SK-N-MC (cell line): ENCODE results near the gene TAF3.

Source experiments
- DNase-seq: peaks from one replicate; pipeline ENCODE4 v3.0.0-alpha.2; 2011; ENCODE audit warnings: low read depth, low spot score
- H3K27ac ChIP-seq: fragments of 200-600 bp; sonication (generic); 2 replicates; pipeline ENCODE4 v1.5.1; 2016; ENCODE audit warnings: mixed run types
- H3K36me3 ChIP-seq: fragments of 200-600 bp; sonication (generic); 2 replicates; pipeline ENCODE4 v1.6.1; 2017; ENCODE audit warnings: antibody characterized with exemption, low read length, mixed read lengths; ENCODE audit not compliant: insufficient read depth
- H3K4me3 ChIP-seq: fragments of 200-600 bp; sonication (generic); 2 replicates; pipeline ENCODE4 v1.5.1; 2016
- H3K9ac ChIP-seq: fragments of 200-600 bp; sonication (generic); 2 replicates; pipeline ENCODE4 v1.8.0; 2017; ENCODE audit warnings: mixed run types, mixed read lengths; ENCODE audit not compliant: insufficient read length
- H3K9me3 ChIP-seq: fragments of 200-600 bp; sonication (generic); 2 replicates; pipeline ENCODE4 v1.6.1; 2017; ENCODE audit warnings: low read depth, mild to moderate bottlenecking, antibody characterized with exemption, low read length, moderate library complexity, mixed read lengths
- EZH2 ChIP-seq: fragments of 200-600 bp; sonication (generic); IDR thresholded peaks from one replicate; pipeline ENCODE4 v1.6.1; 2017; ENCODE audit warnings: antibody characterized with exemption
- FOXP2 ChIP-seq: optimal IDR thresholded peaks from 2 replicates; pipeline ENCODE3; 2011; ENCODE audit warnings: mild to moderate bottlenecking, moderate library complexity; ENCODE audit not compliant: insufficient read depth; ENCODE audit errors: extremely low read length, control extremely low read depth
- POLR2AphosphoS5 ChIP-seq: IDR thresholded peaks from 2 replicates; pipeline ENCODE4 v1.6.1; 2012; ENCODE audit warnings: mild to moderate bottlenecking, low read depth, low read length, borderline replicate concordance

TAF3 gene

DNA sequence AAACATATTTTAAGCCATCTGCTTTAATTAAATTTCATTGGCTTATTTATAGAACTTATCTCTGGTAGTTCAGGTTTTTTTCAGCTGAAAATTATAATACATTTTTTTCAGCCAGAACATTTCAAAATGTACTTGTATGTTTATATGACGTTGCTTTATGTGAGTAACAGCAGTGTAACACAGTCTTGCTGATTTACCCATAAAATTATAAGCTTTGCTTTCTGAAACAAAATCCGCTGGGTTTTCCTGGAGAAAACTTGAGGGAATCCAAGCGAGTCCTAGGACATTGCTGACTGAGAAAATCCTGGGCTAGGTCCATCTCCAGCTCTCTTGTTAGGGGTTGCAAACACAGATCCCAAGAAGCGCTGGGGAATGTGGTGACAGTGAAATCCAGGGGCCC is 124.0 kb downstream of the TAF3 start:
- Histone ChIP-seq H3K36me3 (no peaks in the 10 kb centered on the region), H3K9me3 (no peaks in the 10 kb centered on the region), H3K4me3 (no peak overlapping the region), H3K27ac (no peak overlapping the region), H3K9ac (no peak overlapping the region)
- DNase-seq: no peak
- TF ChIP-seq FOXP2 (no peak), EZH2 (no peak), POLR2AphosphoS5 (no peak)

DNA sequence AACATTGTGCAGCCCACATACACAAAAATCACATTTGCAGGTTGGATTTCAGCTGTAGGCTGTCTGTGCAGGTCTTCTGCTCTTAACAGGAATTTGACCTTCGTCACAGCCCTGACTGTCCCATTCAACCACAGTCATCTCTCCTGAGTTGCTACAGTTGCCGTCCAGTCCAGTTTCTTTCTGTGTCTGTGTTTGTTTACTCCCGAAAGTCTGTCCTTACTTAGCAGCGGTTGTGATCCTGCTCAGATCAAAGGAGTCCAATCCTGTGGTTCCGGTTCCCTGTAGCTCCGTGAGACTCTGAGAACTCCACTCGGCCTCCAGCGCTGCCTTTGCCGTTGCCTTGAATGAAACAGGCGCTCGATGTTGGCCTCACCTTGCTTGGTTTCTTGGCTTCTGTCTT is 124.6 kb downstream of the TAF3 start:
- Histone ChIP-seq H3K36me3 (no peaks in the 10 kb centered on the region), H3K27ac (no peak overlapping the region), H3K9me3 (no peaks in the 10 kb centered on the region), H3K9ac (no peak overlapping the region), H3K4me3 (no peak overlapping the region)
- no peak for DNase-seq
- TF ChIP-seq EZH2: no peak
- TF ChIP-seq POLR2AphosphoS5: no peak
- TF ChIP-seq FOXP2: no peak

DNA sequence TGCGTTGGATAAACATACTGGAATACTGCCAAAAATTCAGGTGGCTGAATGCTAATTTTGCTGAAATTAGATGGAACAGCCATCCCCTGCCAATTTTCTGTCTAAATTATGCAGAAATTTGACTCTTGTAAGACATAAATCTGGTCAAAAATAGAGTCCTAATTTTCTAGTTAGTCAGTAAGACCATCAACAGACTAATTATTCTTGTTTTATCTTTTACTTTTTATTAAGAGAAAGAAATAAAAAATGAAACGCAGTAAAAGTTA is 125.8 kb downstream of the TAF3 start:
- H3K4me3 ChIP-seq: no peak overlapping the region
- TF ChIP-seq POLR2AphosphoS5 (no peak), FOXP2 (no peak), EZH2 (no peak)
- H3K27ac ChIP-seq: no peak overlapping the region
- DNase-seq: no peak
- no peaks in the 10 kb centered on the region for H3K9me3 ChIP-seq
- no peak overlapping the region for H3K9ac ChIP-seq
- no peaks in the 10 kb centered on the region for H3K36me3 ChIP-seq

DNA sequence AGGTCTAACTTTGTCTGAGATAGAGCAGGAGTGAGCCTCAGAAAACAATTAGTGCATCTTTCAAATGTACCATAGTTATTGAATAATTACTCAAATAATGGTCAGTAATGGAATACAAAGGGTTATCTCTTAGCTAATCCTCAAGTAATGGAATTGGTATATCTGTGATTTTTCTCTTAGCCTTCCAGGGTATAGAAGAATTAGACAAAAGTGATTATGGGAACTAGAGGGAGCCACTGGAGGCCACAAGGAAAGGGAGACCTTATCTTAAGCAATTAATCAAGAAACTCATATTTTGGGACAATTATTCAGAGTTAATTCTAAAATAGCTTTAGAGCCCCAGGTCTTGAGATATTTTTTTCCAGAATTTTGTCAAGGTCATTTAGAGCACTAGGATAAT is 126.2 kb downstream of the TAF3 start:
- H3K27ac ChIP-seq: no peak overlapping the region
- no peak for DNase-seq
- TF ChIP-seq FOXP2 (no peak), EZH2 (no peak), POLR2AphosphoS5 (no peak)
- no peaks in the 10 kb centered on the region for H3K36me3 ChIP-seq
- H3K9ac ChIP-seq: no peak overlapping the region
- H3K9me3 ChIP-seq: no peaks in the 10 kb centered on the region
- no peak overlapping the region for H3K4me3 ChIP-seq

DNA sequence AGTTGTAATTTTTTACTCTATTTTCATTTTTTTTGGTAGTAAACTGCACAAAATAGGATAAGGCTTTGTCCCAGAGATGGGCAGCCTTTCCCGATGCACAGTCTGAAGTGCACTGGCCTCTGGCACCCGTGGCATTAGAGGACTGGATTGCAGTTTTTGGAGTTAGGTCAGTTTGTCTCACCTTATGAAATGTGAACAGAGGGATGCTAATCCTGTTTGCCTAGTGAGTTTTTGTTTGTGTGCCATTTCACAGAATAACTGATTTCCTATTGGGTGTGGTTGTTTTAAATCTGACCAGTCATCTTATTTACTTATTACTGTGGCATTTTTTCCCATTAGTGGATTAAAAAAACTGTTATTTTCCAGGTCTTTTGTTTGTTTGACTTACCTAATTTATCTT is 126.7 kb downstream of the TAF3 start:
- no peak overlapping the region for H3K9ac ChIP-seq
- H3K9me3 ChIP-seq: no peaks in the 10 kb centered on the region
- DNase-seq: no peak
- H3K27ac ChIP-seq: no peak overlapping the region
- no peak overlapping the region for H3K4me3 ChIP-seq
- H3K36me3 ChIP-seq: no peaks in the 10 kb centered on the region
- TF ChIP-seq FOXP2 (no peak), POLR2AphosphoS5 (no peak), EZH2 (no peak)

DNA sequence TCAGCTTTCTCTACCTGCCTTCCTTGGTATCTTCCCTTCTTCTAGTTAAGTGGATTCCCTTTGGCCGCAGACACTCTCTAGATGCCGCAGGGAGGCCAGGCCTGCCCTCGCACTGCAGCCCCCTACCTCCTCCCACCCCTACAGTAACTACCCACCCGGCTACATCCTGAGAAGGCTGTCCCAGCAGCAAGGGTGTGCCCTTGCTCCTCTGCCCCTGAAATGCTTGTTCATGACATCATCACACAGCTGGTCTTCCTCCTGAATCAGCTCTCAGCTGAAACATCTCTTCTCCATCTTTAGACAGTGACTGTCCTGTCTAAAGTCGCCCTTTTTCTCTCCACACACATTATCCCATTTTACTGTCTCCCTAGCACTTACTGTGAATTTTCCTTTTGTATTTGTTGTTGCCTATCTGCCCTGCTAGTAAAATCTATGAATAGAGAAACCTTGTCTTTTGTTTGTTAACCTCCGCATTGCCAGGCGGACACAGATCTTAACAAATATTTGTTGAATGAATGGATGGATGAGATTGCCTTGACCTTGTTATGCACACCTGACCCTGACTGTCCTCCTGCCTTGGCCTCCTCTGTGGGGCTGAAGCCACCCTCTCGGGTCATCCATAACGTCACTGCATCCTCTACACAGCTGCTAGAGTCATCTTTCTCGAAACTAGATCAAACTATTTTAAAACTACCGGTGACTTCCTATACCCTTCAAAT is 127.3 kb downstream of the TAF3 start:
- DNase-seq: no peak
- no peak overlapping the region for H3K4me3 ChIP-seq
- TF ChIP-seq FOXP2 (no peak), POLR2AphosphoS5 (no peak), EZH2 (no peak)

DNA sequence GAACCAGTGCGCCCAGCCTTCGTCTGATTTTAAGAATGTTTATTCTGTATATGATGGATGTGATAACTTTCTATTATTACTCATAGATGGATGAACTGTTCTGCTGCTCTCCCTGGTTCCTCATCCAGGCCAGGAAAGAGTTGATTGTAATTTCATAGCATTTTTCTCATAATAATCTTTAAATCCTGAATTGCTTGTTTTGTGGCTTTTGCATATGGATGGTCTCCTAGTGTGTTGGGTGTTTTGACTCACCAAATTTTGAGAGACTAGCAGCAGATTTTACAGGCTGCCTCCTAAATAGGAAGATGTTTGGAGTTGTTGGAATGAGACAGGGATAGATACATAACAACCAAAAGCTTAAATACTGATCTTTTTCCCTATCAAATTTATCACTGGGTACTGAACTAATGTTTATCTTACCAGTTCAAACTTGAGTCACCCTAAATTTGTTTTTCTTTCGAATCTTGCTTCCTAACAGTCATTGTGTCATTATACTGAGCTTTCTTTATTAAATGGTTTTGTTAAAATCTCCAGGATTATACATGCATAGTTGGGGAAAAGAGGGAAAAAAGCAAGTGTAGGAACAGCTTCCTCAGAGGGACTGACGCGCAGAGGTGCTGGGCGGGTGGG is 130.2 kb downstream of the TAF3 start:
- no peak overlapping the region for H3K4me3 ChIP-seq
- H3K9me3 ChIP-seq: no peaks in the 10 kb centered on the region
- TF ChIP-seq EZH2 (no peak), POLR2AphosphoS5 (no peak), FOXP2 (no peak)
- H3K27ac ChIP-seq: no peak overlapping the region
- no peaks in the 10 kb centered on the region for H3K36me3 ChIP-seq
- DNase-seq: no peak
- H3K9ac ChIP-seq: no peak overlapping the region

More for the DNA sequence above, 127.3 kb downstream of the TAF3 start:
- Histone ChIP-seq H3K27ac (no peak overlapping the region), H3K9ac (no peak overlapping the region), H3K9me3 (no peaks in the 10 kb centered on the region), H3K36me3 (no peaks in the 10 kb centered on the region)

DNA sequence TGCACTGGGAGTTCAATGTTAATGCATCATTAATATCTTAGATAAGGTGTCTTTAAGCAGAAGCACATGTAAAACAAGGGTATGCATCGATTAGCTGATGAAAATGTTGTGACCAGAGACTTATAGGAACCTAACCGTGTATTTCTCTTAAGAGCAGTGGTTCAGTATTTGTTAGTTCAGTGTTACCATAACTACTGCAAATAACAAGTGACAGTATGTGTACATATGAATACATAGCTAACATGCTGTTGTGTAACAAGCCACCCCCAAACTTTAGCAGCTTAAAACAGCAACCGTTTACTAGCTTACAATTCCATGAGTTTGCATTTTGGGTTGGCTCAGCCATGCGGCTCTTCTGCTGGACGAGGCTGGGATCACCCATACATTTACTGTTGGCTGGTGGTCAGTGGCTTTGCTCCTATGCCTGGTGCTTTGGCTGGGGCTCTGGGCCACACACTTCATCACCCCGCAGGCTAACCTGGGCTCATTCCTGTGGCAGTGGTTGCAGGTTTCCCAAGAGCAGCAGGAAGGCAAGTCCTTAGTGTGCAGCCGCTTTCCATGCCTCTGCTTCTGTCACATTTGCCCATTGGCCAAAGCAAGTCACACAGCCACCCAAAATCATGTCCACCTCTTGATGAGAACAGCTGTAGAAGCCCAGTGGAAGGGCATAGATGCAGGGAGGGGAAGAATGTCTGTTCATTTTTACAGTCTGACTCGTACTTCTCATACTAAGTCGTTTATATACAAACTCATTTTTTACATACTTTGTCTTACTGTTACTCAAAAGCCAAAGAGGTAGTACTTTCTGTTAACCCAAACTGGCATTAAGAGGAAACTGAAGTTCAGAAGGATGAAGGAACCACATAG is 132.9 kb downstream of the TAF3 start:
- Histone ChIP-seq H3K4me3 (no peak overlapping the region), H3K9ac (no peak overlapping the region), H3K9me3 (no peaks in the 10 kb centered on the region), H3K36me3 (no peaks in the 10 kb centered on the region), H3K27ac (no peak overlapping the region)
- TF ChIP-seq EZH2 (no peak), FOXP2 (no peak), POLR2AphosphoS5 (no peak)
- DNase-seq: no peak

DNA sequence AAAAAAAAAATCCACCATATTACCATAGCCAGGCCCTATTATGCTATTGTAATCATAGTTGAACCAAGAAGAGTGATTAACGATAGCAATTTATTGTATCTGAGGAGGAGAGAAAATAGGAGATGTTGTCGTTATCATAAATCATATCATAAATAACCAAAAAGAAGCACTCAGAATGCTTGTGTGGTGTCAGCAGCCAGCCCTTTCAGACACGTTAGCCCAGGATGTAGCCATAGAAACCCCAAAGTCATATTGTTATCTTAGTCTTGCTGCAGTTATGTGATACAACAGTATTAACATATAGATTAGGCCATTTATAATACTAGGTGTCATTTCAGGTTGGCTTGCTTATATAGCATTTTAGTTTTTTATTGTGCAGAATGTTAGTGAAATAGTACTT is 134.0 kb downstream of the TAF3 start:
- DNase-seq: no peak
- Histone ChIP-seq H3K36me3 (no peaks in the 10 kb centered on the region), H3K9ac (no peak overlapping the region), H3K4me3 (no peak overlapping the region), H3K27ac (no peak overlapping the region), H3K9me3 (no peaks in the 10 kb centered on the region)
- TF ChIP-seq FOXP2: no peak
- no peak for TF ChIP-seq POLR2AphosphoS5
- TF ChIP-seq EZH2: no peak
